CD4-positive, alpha-beta memory T cell (primary cell): ENCODE measurements around the gene SEL1L3. TPM values are rescaled to one million over a fixed set of nuclear protein-coding genes. Genes with fewer than 3 reads are reported as not detected.

Source experiments
- CTCF ChIA-PET: fragments of 350-600 bp; sonication (Branson Sonifier 250); formaldehyde crosslinking; loops from one replicate; lab custom pipeline; 2021; ENCODE audit warnings: inconsistent platforms; ENCODE audit not compliant: partially characterized antibody; lab: Charles Lee
- POLR2A ChIA-PET: fragments of 350-600 bp; sonication (Branson Sonifier 250); formaldehyde crosslinking; loops from one replicate; lab custom pipeline; 2021; ENCODE audit not compliant: partially characterized antibody; lab: Charles Lee
- DNase-seq, 5 donors: peaks; one replicate each; pipeline versions ENCODE4 v3.0.0 to v3.0.0-alpha.2; 2020 to 2022; ENCODE audit warnings: mixed read lengths in 1 of 5
- H3K27ac ChIP-seq: one replicate; pipeline ENCODE4 v1.7.0; 2013; ENCODE audit warnings: low read depth, low read length
- H3K27me3 ChIP-seq: 2 replicates; pipeline ENCODE4 v1.7.0; 2013; ENCODE audit warnings: mild to moderate bottlenecking, low read length, moderate library complexity; ENCODE audit not compliant: insufficient read depth
- H3K36me3 ChIP-seq: 2 replicates; pipeline ENCODE4 v1.7.0; 2013; ENCODE audit warnings: mild to moderate bottlenecking, low read length, moderate library complexity; ENCODE audit not compliant: insufficient read depth
- H3K4me1 ChIP-seq: 2 replicates; pipeline ENCODE4 v1.7.0; 2013; ENCODE audit warnings: mild to moderate bottlenecking, low read length, moderate library complexity; ENCODE audit not compliant: insufficient read depth
- H3K4me3 ChIP-seq, 2 donors: one replicate each; pipeline ENCODE4 v1.7.0; 2013; ENCODE audit warnings: low read length in 2 of 2, mild to moderate bottlenecking in 1 of 2
- H3K9me3 ChIP-seq, 2 donors: one replicate each; pipeline ENCODE4 v1.7.0; 2013; ENCODE audit warnings: low read length in 2 of 2, control low read depth in 1 of 2; ENCODE audit not compliant: control insufficient read depth in 1 of 2
- H3K27ac Mint-ChIP-seq, 7 donors: one replicate each; pipeline ENCODE4 v1.8.0; 2020 to 2021; ENCODE audit warnings: mixed read lengths in 7 of 7, mild to moderate bottlenecking in 6 of 7, inconsistent platforms in 3 of 7, moderate library complexity in 3 of 7
- H3K27me3 Mint-ChIP-seq, 2 donors: one replicate each; pipeline ENCODE4 v1.8.0; 2020 to 2021; ENCODE audit warnings: mixed read lengths in 2 of 2
- H3K36me3 Mint-ChIP-seq, 2 donors: one replicate each; pipeline ENCODE4 v1.8.0; 2020 to 2021; ENCODE audit warnings: mixed read lengths in 2 of 2, inconsistent platforms in 1 of 2, mild to moderate bottlenecking in 1 of 2
- H3K4me1 Mint-ChIP-seq, 4 donors: one replicate each; pipeline ENCODE4 v1.8.0; 2020 to 2021; ENCODE audit warnings: mixed read lengths in 4 of 4, mild to moderate bottlenecking in 1 of 4
- H3K4me3 Mint-ChIP-seq, 8 donors: one replicate each; pipeline ENCODE4 v1.8.0; 2020 to 2021; ENCODE audit warnings: mixed read lengths in 8 of 8, mild to moderate bottlenecking in 7 of 8, moderate library complexity in 6 of 8, inconsistent platforms in 3 of 8
- H3K9me3 Mint-ChIP-seq, 8 donors: one replicate each; pipeline ENCODE4 v1.8.0; 2020 to 2021; ENCODE audit warnings: mixed read lengths in 8 of 8, mild to moderate bottlenecking in 5 of 8, inconsistent platforms in 3 of 8, moderate library complexity in 1 of 8
- intact Hi-C: fragments of 100-400 bp; cut with micrococcal nuclease; formaldehyde crosslinking; loops from one replicate; pipeline ENCODE4 v1.15.1; 2023
- polyA plus RNA-seq, 2 donors: library from polyadenylated mRNA; unstranded; fragments of 300-500 nt; fragmentation: Illumina TruSeq; gene quantifications; one replicate each; pipeline ENCODE4 v1.2.3, GENCODE V29; 2021
- total RNA-seq, 2 experiments: library from RNA; stranded (reverse); gene quantifications; one replicate each; pipeline ENCODE4 v1.2.3, GENCODE V29; 2021

Gene SEL1L3
- total and polyA plus RNA-seq, 4 experiments from 2014 or later, result 61.3 to 68.8 (median 62.9) TPM

GRCh38 chr4:25807102-25807728 is 55.6 kb downstream of the SEL1L3 start:
- peaks cover 69 to 77% of the 10 kb centered on the region in 2 donors for H3K36me3 Mint-ChIP-seq
- no peak overlapping the region for H3K4me3 Mint-ChIP-seq
- intact Hi-C loops, result no loop called here
- no peak overlapping the region for H3K4me3 ChIP-seq
- H3K27me3 ChIP-seq, result no peaks in the 10 kb centered on the region
- CTCF ChIA-PET, result no interaction called here
- H3K9me3 Mint-ChIP-seq, result no peaks in the 10 kb centered on the region
- DNase-seq, result no peak
- no peaks in the 10 kb centered on the region for H3K9me3 ChIP-seq
- no peak overlapping the region for H3K27ac ChIP-seq
- POLR2A ChIA-PET, result no interaction called here
- no peaks in the 10 kb centered on the region for H3K4me1 ChIP-seq
- H3K36me3 ChIP-seq, result peaks cover 43% of the 10 kb centered on the region
- no peaks in the 10 kb centered on the region for H3K27me3 Mint-ChIP-seq
- H3K27ac Mint-ChIP-seq, result no peak overlapping the region
- H3K4me1 Mint-ChIP-seq, result peaks cover 0 to 3% (median 0%) of the 10 kb centered on the region in 4 donors

- Mint-ChIP-seq H3K9me3 (no peaks in the 10 kb centered on the region), H3K27me3 (no peaks in the 10 kb centered on the region), H3K36me3 (peaks cover 66 to 69% of the 10 kb centered on the region in 2 donors), H3K27ac (no peak overlapping the region), H3K4me1 (peaks cover 0 to 2% (median 0%) of the 10 kb centered on the region in 4 donors), H3K4me3 (no peak overlapping the region)
- CTCF ChIA-PET, result no interaction called here
- Histone ChIP-seq H3K27ac (no peak overlapping the region), H3K36me3 (peaks cover 43% of the 10 kb centered on the region), H3K9me3 (no peaks in the 10 kb centered on the region), H3K4me1 (no peaks in the 10 kb centered on the region), H3K4me3 (no peak overlapping the region), H3K27me3 (no peaks in the 10 kb centered on the region)
- no peak for DNase-seq
- intact Hi-C loops, result no loop called here
- POLR2A ChIA-PET, result no interaction called here
Measured at GRCh38 chr4:25805255-25805860, 57.4 kb downstream of the SEL1L3 start.

- DNase-seq, result no peak
- ChIA-PET POLR2A (no interaction called here), CTCF (no interaction called here)
- peaks cover 76% of the 10 kb centered on the region in 2 donors for H3K36me3 Mint-ChIP-seq
- intact Hi-C loops, result no loop called here
- Histone ChIP-seq H3K36me3 (peaks cover 41% of the 10 kb centered on the region), H3K27ac (no peak overlapping the region), H3K27me3 (no peaks in the 10 kb centered on the region), H3K4me1 (no peaks in the 10 kb centered on the region), H3K9me3 (no peaks in the 10 kb centered on the region), H3K4me3 (no peak overlapping the region)
- H3K4me1 Mint-ChIP-seq, result peaks cover 0 to 2% (median 0%) of the 10 kb centered on the region in 4 donors
- H3K9me3 Mint-ChIP-seq, result no peaks in the 10 kb centered on the region
- H3K27ac Mint-ChIP-seq, result no peak overlapping the region
- H3K27me3 Mint-ChIP-seq, result no peaks in the 10 kb centered on the region
- no peak overlapping the region for H3K4me3 Mint-ChIP-seq
Measured at GRCh38 chr4:25803720-25804225, 59.0 kb downstream of the SEL1L3 start.

GRCh38 chr4:25801594-25801993 is 61.2 kb downstream of the SEL1L3 start:
- no peaks in the 10 kb centered on the region for H3K4me1 ChIP-seq
- Mint-ChIP-seq H3K4me3 (no peak overlapping the region), H3K27ac (peak overlapping the region in 2 of 7 donors; percentile 5 to 10), H3K9me3 (no peaks in the 10 kb centered on the region), H3K27me3 (no peaks in the 10 kb centered on the region), H3K36me3 (peaks cover 79 to 80% of the 10 kb centered on the region in 2 donors), H3K4me1 (peaks cover 0 to 3% (median 0%) of the 10 kb centered on the region in 4 donors)
- peaks cover 44% of the 10 kb centered on the region for H3K36me3 ChIP-seq
- intact Hi-C loops, result no loop called here
- no peak overlapping the region for H3K27ac ChIP-seq
- no peak for DNase-seq
- ChIA-PET POLR2A (no interaction called here), CTCF (interaction anchor here (1.2 kb wide), 1 partner anchor 9 kb away, joined by 3 read pairs; no protein-coding TSS in a partner anchor)
- no peaks in the 10 kb centered on the region for H3K27me3 ChIP-seq
- no peak overlapping the region for H3K4me3 ChIP-seq
- no peaks in the 10 kb centered on the region for H3K9me3 ChIP-seq

GRCh38 chr4:25800245-25800644 is 62.5 kb downstream of the SEL1L3 start:
- Mint-ChIP-seq H3K9me3 (no peaks in the 10 kb centered on the region), H3K27me3 (no peaks in the 10 kb centered on the region), H3K4me1 (peaks cover 0 to 3% (median 0%) of the 10 kb centered on the region in 4 donors), H3K27ac (no peak overlapping the region), H3K4me3 (no peak overlapping the region), H3K36me3 (peaks cover 81 to 83% of the 10 kb centered on the region in 2 donors)
- POLR2A ChIA-PET, result interaction anchor here (0.6 kb wide), 1 partner anchor 54 kb away, joined by 3 read pairs; no protein-coding TSS in a partner anchor
- Histone ChIP-seq H3K36me3 (peaks cover 43% of the 10 kb centered on the region), H3K4me1 (no peaks in the 10 kb centered on the region), H3K27me3 (no peaks in the 10 kb centered on the region), H3K4me3 (no peak overlapping the region), H3K9me3 (no peaks in the 10 kb centered on the region), H3K27ac (no peak overlapping the region)
- intact Hi-C loops, result no loop called here
- CTCF ChIA-PET, result interaction anchor here (0.9 kb wide), 1 partner anchor 8 kb away, joined by 3 read pairs; no protein-coding TSS in a partner anchor
- no peak for DNase-seq

- Histone ChIP-seq H3K27me3 (no peaks in the 10 kb centered on the region), H3K36me3 (peaks cover 36% of the 10 kb centered on the region), H3K4me3 (no peak overlapping the region), H3K4me1 (no peaks in the 10 kb centered on the region), H3K9me3 (no peaks in the 10 kb centered on the region), H3K27ac (no peak overlapping the region)
- Mint-ChIP-seq H3K27me3 (no peaks in the 10 kb centered on the region), H3K27ac (peak overlapping the region in 1 of 7 donors; percentile 42), H3K9me3 (no peaks in the 10 kb centered on the region), H3K36me3 (peaks cover 81 to 85% of the 10 kb centered on the region in 2 donors), H3K4me1 (peaks cover under 1 to 5% (median 3%) of the 10 kb centered on the region in 4 donors), H3K4me3 (no peak overlapping the region)
- POLR2A ChIA-PET, result no interaction called here
- CTCF ChIA-PET, result no interaction called here
- intact Hi-C loops, result no loop called here
- DNase-seq, result no peak
Measured at GRCh38 chr4:25799522-25799921, 63.3 kb downstream of the SEL1L3 start.

GRCh38 chr4:25797136-25797535 is 65.7 kb downstream of the SEL1L3 start:
- Histone ChIP-seq H3K27me3 (no peaks in the 10 kb centered on the region), H3K36me3 (peaks cover 27% of the 10 kb centered on the region), H3K9me3 (no peaks in the 10 kb centered on the region), H3K27ac (no peak overlapping the region), H3K4me3 (no peak overlapping the region), H3K4me1 (no peaks in the 10 kb centered on the region)
- Mint-ChIP-seq H3K27ac (no peak overlapping the region), H3K9me3 (no peaks in the 10 kb centered on the region), H3K27me3 (no peaks in the 10 kb centered on the region), H3K36me3 (peaks cover 79 to 86% of the 10 kb centered on the region in 2 donors), H3K4me1 (peaks cover 5 to 10% (median 6%) of the 10 kb centered on the region in 4 donors), H3K4me3 (no peak overlapping the region)
- intact Hi-C loops, result no loop called here
- DNase-seq, result no peak
- POLR2A ChIA-PET, result no interaction called here
- CTCF ChIA-PET, result no interaction called here
